A673 (cell line): ENCODE data around the gene CCBE1. TPM values are rescaled to one million over a fixed set of nuclear protein-coding genes. Genes with fewer than 3 reads are reported as not detected.

ENCODE experiments used
- BruUV-seq: library from RNA; stranded (reverse); fragments of 400-500 nt; replicated peaks from 2 replicates; lab custom pipeline; 2021; lab: Mats Ljungman, UMichigan
- CTCF ChIA-PET: fragments of 300-600 bp; sonication (Branson Sonifier 250); formaldehyde crosslinking; loops from one replicate; lab custom pipeline; 2022; ENCODE audit warnings: antibody characterized with exemption; lab: Charles Lee
- POLR2A ChIA-PET: fragments of 300-600 bp; sonication (Branson Sonifier 250); formaldehyde crosslinking; loops from one replicate; lab custom pipeline; 2022; ENCODE audit warnings: antibody characterized with exemption; ENCODE audit not compliant: low non-redundant PET; lab: Charles Lee
- DNase-seq: peaks from one replicate; pipeline ENCODE4 v3.0.0-alpha.2; 2015; ENCODE audit warnings: low spot score
- H3K27ac ChIP-seq: fragments of 200-600 bp; sonication (generic); 2 replicates; pipeline ENCODE4 v1.5.1; 2016; ENCODE audit warnings: mixed run types, low read depth, mild to moderate bottlenecking, mixed read lengths, antibody characterized with exemption, low read length; ENCODE audit not compliant: poor library complexity, severe bottlenecking
- H3K27me3 ChIP-seq: fragments of 200-600 bp; sonication (generic); replicated peaks from 2 replicates; pipeline ENCODE4 v1.6.1; 2017; ENCODE audit warnings: mixed run types, low read depth, mild to moderate bottlenecking, mixed read lengths, antibody characterized with exemption, low read length; ENCODE audit not compliant: insufficient read depth, poor library complexity
- H3K36me3 ChIP-seq: fragments of 200-600 bp; sonication (generic); 2 replicates; pipeline ENCODE4 v1.6.1; 2016; ENCODE audit warnings: mixed run types, mild to moderate bottlenecking, mixed read lengths, antibody characterized with exemption, low read length; ENCODE audit not compliant: insufficient read depth, poor library complexity, severe bottlenecking
- H3K4me1 ChIP-seq: fragments of 200-600 bp; sonication (generic); 2 replicates; pipeline ENCODE4 v1.6.1; 2017; ENCODE audit warnings: mixed run types, mild to moderate bottlenecking, mixed read lengths, antibody characterized with exemption, low read length; ENCODE audit not compliant: insufficient read depth, poor library complexity, severe bottlenecking
- H3K4me3 ChIP-seq: fragments of 200-600 bp; sonication (generic); 2 replicates; pipeline ENCODE4 v1.5.1; 2016; ENCODE audit warnings: low read depth, mixed run types, mild to moderate bottlenecking, mixed read lengths, low read length; ENCODE audit not compliant: poor library complexity, severe bottlenecking
- H3K9me3 ChIP-seq: fragments of 200-600 bp; sonication (generic); 2 replicates; pipeline ENCODE4 v1.6.1; 2016; ENCODE audit warnings: mixed run types, low read depth, mild to moderate bottlenecking, mixed read lengths, antibody characterized with exemption, low read length; ENCODE audit not compliant: poor library complexity, severe bottlenecking
- EZH2 ChIP-seq: fragments of 200-600 bp; sonication (generic); IDR thresholded peaks from 2 replicates; pipeline ENCODE4 v1.6.1; 2017; ENCODE audit warnings: borderline replicate concordance, low read depth, mild to moderate bottlenecking, mixed read lengths, antibody characterized with exemption, low read length; ENCODE audit not compliant: poor library complexity, severe bottlenecking
- intact Hi-C: fragments of 100-400 bp; cut with micrococcal nuclease; formaldehyde crosslinking; loops from one replicate; pipeline ENCODE4 v1.10.0; 2022; ENCODE audit not compliant: unreplicated experiment
- total RNA-seq: library from RNA; stranded (reverse); gene quantifications from 2 replicates; pipeline ENCODE4 v1.2.3, GENCODE V29; 2021
- TF ChIP-seq, protein P1 (sequence below): fragments of 300-800, 200-600 bp; sonication (generic); conservative IDR thresholded peaks from 2 replicates; pipeline ENCODE4 v1.5.1; 2017; ENCODE audit warnings: low read depth, mild to moderate bottlenecking, antibody characterized with exemption, low read length, moderate library complexity, mixed read lengths

CCBE1 gene
- total RNA-seq, 1 experiment from 2014 or later: not detected

DNA sequence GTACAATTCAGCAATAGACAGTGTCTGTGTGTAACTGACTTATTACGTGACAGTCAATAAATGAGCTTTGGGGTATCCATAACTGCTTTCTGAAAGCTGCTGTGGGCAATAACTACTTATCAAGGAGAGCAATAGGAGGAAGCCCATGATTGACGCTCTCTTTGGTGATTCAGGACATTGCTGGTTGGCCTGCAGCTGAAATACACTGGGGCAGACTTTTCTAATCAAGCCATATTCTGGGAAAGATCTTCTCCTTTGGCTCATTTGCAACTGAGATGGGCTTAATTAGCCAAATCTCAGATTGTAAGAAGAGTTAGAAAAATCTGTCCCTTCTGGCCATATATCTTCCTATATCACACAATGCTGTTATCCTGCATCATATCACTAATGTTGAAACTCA is 24.0 kb upstream of the CCBE1 start:
- Histone ChIP-seq H3K9me3 (no peaks in the 10 kb centered on the region), H3K36me3 (no peaks in the 10 kb centered on the region), H3K4me3 (no peak overlapping the region), H3K4me1 (no peaks in the 10 kb centered on the region), H3K27me3 (peaks cover 35% of the 10 kb centered on the region), H3K27ac (no peak overlapping the region)
- intact Hi-C loops: no loop called here
- ChIA-PET POLR2A (no interaction called here), CTCF (no interaction called here)
- DNase-seq: no peak
- no TSS peak for BruUV-seq
- no peak for TF ChIP-seq EZH2
- TF ChIP-seq, protein P1, sequence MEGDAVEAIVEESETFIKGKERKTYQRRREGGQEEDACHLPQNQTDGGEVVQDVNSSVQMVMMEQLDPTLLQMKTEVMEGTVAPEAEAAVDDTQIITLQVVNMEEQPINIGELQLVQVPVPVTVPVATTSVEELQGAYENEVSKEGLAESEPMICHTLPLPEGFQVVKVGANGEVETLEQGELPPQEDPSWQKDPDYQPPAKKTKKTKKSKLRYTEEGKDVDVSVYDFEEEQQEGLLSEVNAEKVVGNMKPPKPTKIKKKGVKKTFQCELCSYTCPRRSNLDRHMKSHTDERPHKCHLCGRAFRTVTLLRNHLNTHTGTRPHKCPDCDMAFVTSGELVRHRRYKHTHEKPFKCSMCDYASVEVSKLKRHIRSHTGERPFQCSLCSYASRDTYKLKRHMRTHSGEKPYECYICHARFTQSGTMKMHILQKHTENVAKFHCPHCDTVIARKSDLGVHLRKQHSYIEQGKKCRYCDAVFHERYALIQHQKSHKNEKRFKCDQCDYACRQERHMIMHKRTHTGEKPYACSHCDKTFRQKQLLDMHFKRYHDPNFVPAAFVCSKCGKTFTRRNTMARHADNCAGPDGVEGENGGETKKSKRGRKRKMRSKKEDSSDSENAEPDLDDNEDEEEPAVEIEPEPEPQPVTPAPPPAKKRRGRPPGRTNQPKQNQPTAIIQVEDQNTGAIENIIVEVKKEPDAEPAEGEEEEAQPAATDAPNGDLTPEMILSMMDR: no peak

DNA sequence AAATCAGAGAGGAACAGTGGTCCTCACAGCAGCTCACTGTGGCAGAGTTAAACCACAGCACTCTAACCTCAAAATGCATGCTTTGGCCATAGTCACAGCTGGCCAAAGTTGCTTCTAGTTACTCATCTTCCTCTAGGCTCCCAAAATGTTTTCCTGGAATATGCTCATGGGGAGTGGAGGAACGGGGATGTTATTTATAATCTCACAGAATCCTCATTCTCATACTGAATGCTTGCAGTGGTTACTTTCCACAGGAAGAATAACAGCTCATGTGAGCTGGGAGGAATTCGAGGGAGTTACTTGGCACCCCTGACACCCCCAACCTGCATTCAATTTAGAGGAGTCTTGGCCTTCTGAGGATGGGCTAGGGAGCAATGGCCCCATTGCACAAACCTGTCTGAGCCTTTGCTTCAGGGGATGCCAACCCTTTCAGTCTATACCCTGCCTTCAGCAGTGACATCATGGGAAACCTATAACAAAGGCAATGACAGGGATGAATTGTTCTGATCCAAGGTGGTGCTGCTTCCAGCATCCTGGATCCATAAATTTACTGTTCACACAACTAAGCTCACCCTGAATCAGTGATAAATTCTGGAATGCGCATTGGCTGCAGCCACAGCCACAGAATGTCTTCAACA is 22.4 kb upstream of the CCBE1 start:
- DNase-seq: no peak
- Histone ChIP-seq H3K27ac (no peak overlapping the region), H3K4me1 (no peaks in the 10 kb centered on the region), H3K4me3 (no peak overlapping the region), H3K36me3 (no peaks in the 10 kb centered on the region), H3K9me3 (no peaks in the 10 kb centered on the region), H3K27me3 (peaks cover 35% of the 10 kb centered on the region)
- BruUV-seq: no TSS peak
- CTCF ChIA-PET: no interaction called here
- TF ChIP-seq, protein P1: no peak
- no peak for TF ChIP-seq EZH2
- POLR2A ChIA-PET: no interaction called here
- intact Hi-C loops: no loop called here

DNA sequence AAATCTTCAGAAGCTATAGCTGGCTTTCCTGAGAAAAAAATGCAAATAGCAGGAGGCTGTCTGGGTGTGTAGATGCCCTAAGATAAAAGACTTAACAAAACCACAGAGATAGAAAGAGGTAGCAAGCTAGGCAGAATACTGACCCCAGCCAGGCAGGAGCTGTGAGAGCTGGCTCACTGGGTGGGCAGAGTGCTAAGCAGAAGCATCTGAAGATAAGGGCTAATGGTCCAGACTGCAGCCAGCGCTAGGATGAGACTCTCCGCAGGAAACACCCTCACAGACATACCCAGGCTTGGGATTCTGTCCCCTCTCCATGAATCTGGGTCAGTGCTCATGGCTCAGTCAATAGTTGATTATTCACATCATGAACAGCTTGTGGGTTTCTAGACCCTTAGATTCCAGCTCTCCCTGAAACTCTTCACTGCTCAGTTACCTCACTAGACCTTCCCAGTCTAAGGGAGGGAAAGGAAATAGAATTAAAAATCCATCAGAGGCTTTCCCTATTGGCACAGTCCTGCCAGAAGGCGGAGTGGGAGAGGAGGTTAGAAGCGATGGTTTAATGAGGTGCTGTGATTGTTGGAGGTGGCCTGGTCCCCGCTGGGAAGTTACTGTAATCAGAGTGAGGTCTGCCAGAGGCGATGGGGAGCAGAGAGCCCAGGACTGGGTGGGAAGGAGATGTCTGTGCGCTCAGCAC is 21.4 kb upstream of the CCBE1 start:
- H3K36me3 ChIP-seq: no peaks in the 10 kb centered on the region
- intact Hi-C loops: no loop called here
- H3K4me3 ChIP-seq: no peak overlapping the region
- peaks cover 32% of the 10 kb centered on the region for H3K27me3 ChIP-seq
- ChIA-PET CTCF (no interaction called here), POLR2A (no interaction called here)
- no peak for DNase-seq
- H3K27ac ChIP-seq: no peak overlapping the region
- H3K4me1 ChIP-seq: no peaks in the 10 kb centered on the region
- no TSS peak for BruUV-seq
- TF ChIP-seq, protein P1: no peak
- no peak for TF ChIP-seq EZH2
- H3K9me3 ChIP-seq: no peaks in the 10 kb centered on the region
